HG03025 (cell line): ENCODE measurements around the gene SECTM1.

Experiments
- ATAC-seq: cut with Tn5 transposase; IDR thresholded peaks from one replicate; pipeline ENCODE4 v1.9.1; 2021; ENCODE audit warnings: mild to moderate bottlenecking, moderate library complexity; ENCODE audit not compliant: unreplicated experiment, low FRiP score

Gene SECTM1

GRCh38 chr17:82301916-82302567 is 31.5 kb downstream of the SECTM1 start:
- ATAC-seq = no peak

DNA sequence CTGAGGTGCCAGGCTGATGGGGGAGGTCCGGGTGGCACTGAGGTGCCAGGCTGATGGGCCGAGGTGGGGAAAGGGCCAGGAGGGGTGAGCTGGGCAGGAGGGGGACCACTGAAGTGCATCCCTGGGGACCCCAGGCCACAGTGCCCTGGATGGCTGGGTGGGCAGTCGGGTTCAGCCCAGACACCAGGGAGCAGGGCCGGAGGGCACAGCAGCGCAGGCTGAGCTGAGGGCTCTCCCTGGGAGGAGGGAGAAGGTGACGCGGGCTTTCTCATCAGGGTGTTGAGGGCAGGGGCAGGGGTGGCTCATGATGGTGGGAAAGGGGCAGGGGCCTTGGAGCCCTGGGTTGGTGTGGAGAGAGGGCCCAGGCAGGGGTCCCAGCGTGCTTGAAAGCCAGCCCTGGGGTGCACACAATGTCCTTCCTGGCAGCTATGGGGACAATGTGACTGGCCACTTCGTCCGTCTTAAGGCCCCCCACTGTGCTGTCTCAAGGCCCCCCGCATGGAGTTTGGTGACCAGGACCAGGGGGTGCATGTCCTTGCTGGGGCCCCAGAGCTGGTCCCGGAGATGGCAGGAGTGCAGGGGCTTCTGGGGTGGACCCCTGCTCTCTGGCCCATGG is 32.2 kb downstream of the SECTM1 start:
- ATAC-seq = no peak

DNA sequence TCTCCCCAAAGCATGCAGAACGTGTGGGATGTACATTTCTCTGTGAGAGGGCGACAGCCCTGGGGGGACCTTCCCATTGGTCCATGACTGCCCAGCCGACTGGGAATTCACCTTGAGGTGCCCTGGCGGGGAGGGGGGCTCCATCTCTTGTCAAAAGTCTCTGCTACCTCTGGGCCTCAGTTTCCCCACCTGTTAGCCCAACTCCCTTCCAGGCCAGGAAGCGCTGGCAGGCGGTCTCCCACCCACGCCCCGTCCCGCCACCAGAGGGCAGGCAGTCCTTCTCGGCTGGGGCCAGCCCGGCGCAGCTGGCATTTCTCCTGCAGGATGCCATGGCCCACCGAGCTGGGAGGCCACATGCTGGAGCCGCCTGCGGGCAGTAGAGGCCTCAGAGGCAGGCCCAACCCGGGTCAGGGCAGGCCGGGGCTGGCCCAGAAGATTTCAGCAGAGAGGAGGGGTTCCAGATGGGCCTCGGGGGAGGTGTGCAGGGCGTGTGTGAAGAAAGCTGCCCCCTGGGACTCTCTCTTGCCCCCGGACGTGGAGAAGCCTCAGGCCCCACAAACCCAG is 32.8 kb downstream of the SECTM1 start:
- ATAC-seq = no peak

DNA sequence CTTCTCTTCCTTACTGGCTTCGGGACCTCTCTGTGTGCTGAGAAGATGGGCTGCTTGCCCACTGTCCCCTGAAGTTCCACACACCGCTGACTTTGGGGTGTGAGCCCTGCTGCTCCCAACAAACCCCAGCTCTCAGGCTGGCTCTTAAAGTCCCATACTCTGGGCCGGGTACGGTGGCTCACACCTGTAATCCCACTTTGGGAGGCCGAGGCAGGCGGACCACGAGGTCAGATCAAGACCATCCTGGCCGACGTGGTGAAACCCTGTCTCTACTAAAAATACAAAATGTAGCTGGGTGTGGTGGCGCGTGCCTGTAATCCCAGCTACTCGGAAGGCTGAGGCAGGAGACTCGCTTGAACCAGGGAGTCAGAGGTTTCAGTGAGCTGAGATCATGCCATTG is 33.3 kb downstream of the SECTM1 start:
- no peak for ATAC-seq

DNA sequence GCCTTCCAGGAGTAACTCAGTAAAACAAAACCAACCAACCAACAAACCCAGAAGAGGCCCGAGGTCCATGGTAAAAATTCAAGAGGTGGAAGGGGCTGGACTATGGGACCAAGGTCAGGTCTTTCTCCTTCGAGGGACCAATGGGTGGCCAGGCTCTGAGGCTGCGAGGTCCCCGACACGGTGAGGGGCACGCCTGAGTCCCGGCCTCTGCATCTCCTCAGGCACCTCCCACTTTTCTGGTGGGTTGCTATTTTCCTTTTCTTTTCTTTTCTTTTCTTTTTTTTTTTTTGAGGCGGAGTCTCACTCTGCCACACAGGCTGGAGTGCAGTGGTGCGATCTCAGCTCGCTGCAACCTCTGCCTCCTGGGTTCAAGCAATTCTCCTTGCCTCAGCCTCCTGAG is 34.1 kb downstream of the SECTM1 start:
- no peak for ATAC-seq

- no peak for ATAC-seq
Observed at GRCh38 chr17:82298538-82299421, 34.8 kb downstream of the SECTM1 start.

DNA sequence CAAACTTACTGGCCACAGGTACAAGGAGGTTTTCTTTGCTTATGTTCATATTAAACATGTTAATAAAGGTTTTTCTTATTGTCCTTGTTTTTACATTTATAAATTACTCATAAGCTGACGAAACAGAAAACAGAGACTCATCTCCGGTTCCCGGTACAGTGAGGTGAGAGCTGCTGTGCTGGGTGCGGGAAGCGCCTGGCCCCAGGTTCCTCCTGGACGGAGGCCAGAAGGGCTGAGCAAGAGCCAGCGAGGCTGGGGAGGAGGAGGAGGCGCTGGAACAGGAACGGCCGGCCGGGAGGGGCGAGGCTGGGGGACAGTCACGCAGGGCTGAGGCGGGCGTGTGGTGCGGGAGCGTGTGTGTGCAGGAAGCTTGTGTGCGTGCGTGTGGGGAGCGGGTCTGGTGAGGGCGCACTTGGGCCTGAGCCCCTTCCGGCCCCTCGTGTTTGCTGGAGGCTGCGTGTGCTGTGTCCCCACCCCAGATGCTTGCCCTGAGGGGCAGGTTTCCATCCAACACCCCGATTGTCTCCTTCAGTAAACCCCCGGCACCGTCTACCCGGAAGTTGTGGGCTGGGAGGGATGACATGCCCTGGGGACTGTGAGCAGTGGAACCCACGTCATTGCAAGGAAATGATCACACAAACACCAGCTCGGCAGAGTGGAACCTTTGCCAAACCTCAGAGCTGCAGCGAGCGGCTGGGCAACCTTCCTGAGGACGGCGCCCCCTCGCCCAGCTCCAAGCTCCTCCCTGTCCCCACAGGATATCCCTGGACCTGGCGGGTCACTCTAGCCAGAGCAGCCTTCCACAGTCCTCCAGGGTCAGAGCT is 35.6 kb downstream of the SECTM1 start:
- ATAC-seq = no peak

GRCh38 chr17:82297280-82297713 is 36.3 kb downstream of the SECTM1 start:
- no peak for ATAC-seq

DNA sequence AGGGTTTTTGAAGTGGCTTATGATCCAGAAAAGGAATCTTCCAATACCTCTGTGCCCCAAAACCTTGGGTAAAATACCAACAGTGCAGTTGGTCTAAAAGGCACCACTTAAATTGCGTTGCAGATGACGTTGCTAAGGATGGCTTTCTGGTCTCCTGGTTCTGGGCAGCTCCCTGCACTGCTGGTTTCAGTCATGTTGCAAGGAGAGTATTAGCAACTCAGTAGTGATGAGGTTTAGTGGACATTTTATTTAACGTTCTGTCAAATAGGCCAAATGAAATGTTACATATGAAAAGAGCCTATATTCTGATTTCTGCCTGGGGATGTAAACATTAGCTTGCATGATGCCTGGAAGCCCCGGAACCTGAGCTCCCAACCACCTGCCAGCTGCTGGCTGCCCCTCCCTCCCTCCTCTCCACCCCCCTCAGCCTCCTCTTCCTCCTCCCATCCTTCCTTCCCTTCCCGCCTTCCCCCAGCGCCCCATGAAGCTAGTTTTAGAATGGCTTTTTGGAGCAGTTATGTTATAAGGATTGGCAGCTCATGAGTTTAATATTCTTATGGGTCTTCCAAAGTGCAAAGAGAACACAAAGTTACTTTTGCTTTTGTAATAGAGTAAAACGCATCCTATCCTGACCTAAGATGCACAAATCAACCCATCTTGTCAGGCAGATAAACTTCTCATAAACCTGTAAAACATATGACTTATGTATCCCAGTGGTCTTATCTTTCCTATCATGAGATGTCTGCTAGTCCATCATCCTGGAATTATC is 36.9 kb downstream of the SECTM1 start:
- no peak for ATAC-seq

- ATAC-seq = no peak
Observed at GRCh38 chr17:82295472-82295814, 38.1 kb downstream of the SECTM1 start.

DNA sequence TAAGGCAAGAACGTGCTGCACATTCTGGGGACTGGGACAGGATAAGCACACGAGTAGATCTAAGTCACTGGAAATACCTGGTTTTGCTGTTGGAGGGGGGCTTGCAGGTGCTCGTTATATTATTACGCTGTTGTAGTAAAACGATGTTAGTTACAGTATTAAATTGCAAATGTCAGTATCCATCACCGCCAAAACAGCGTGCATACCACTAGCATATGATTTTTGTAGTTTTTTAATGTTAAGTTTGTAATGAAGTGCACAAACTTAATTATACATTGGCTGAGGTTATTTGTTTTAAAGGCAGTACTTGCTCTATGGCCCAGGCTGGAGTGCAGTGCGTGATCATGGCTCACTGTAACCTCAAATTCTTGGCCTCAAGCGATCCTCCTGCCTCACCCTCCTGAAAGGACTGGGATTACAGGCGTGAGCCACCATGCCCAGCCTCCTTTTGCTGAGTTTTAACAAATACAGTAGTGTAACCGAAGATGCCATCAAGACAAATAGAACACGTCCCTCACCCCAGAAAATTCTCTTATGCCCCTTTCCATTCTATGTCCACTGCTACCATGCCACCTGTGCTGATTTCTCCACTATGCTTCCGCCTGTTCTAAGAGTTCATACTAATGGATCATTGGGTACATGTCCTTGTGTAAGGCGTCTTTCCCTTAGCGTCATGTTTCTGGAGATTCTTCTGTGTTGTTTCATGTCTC is 39.3 kb downstream of the SECTM1 start:
- ATAC-seq = no peak

DNA sequence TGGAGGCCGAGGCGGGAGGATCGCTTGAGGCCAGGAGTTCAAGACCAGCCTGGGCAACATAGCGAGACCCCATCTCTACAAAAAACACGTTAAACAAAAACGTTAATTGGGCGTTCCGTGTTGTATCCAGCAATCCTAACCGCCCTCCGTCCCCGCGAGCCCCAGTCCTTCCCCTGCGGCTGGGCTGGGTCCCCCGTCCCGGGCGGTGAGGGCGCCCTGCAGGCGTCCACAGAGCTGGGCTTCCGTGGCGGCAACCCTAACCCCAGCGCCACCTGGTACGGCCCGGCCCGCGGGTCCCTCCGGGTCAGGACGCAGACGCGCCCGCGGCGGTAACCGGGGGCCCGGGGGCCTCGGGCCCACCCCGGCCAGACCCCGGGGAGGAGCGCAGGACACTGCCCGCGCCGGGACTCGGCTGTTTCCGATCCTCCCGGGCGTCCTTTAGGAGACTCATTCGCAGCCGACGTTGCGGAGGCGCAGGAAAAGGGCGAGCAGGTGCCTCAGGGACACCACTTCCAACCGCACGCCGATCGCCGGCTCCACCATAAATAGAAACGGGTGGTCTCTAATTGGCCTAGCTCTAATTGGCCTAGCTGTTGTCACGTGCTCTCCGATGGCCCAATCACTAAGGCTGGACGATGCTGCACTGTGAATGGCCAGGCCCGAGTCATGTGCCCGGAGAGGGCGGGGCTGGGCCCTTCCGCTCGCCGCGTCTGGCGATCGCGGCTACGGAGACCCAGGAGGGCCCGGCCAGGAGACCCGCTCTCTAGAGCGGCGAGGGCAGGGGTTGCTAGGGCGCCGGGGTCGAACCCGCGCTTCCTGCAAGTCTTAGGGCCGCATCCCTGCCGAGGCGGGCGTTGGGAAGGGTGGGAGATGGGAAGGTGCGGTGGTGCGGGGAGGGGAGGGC is 41.1 kb downstream of the SECTM1 start:
- ATAC-seq = peak; percentile 96

- ATAC-seq = no peak
Observed at GRCh38 chr17:82291582-82292250, 41.9 kb downstream of the SECTM1 start.

GRCh38 chr17:82287868-82288801 is 45.4 kb downstream of the SECTM1 start:
- ATAC-seq = no peak

DNA sequence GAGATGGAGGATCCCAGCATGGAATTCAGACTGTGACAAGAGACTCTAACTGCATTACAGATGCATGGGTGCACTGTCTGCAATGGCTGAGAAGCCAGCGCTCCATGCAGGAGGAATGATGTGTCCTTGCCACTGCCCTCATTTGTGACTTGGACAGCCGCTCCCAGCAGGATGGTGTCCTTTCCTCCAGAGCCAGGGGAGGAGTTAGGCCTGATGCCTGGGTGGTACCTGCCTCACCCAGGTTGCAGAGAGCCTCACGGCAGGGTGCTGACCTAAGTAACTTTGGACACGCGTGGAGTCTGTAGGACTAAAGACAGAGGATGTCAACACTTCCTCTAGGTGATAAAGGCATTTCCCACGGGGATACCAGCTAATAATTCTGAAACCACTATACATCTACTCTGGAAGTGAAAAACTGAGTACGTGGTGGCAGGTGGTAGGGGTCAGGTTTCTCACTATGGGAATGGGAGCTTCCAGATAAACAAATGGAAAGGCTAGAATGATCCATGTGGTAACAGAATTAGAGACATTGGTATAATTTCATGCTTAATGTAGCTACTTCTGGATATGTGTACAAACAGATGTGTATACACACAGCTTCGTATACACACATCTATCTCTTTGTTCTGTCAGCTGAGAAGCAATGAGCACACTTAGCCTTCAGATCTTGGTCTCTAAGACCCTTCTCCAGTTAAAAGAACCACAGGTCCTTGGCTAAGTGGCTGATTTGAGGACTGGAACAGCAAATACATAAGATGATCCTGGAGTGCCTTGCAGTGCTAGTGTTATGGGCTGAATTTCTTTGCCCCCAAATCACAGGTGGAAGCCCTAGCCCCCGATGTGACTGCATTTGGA is 46.3 kb downstream of the SECTM1 start:
- no peak for ATAC-seq

DNA sequence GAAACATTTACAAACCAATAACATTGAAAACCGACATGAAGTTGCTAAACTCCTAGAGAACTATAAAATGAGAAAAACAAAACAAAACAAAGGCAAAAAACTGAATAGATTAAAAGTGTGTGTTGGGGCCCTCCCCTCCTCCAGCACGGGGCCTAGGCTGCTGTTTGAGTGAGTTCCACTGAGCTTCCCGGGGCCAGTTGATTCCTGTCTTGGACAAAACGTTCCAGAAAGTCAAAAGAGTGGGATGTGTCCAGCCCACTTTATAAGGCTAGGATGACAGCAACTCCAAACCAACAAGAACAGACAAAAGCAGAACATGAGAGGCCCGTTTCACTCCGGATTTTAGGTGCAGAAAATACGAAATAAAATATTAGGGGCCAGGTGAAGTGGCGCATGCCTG is 48.4 kb downstream of the SECTM1 start:
- no peak for ATAC-seq
